22Rv1 (cell line): ENCODE measurements around the gene LDLRAD4.
"Not testable (repeated sequence)": the region's sequence is repeated elsewhere in the genome, so short reads cannot be mapped to it uniquely, and the experiment has no call there.

ENCODE experiments used
- H3K27ac ChIP-seq: fragments of 450-650 bp; 2 replicates; pipeline ENCODE4 v1.5.1; 2017
- CTCF ChIP-seq: fragments of 450-650 bp; IDR thresholded peaks from 2 replicates; pipeline ENCODE4 v1.5.1; 2017; ENCODE audit warnings: mild to moderate bottlenecking
- ZFX ChIP-seq: fragments of 450-650 bp; IDR thresholded peaks from 2 replicates; pipeline ENCODE4 v1.6.1; 2017; ENCODE audit warnings: antibody characterized with exemption, borderline replicate concordance

The LDLRAD4 gene

GRCh38 chr18:13605477-13605876 is 386.9 kb downstream of the LDLRAD4 start:
- TF ChIP-seq CTCF: no peak
- TF ChIP-seq ZFX: no peak
- H3K27ac ChIP-seq: no peak overlapping the region

GRCh38 chr18:13605901-13606300 is 387.3 kb downstream of the LDLRAD4 start:
- no peak overlapping the region for H3K27ac ChIP-seq
- TF ChIP-seq CTCF: no peak
- no peak for TF ChIP-seq ZFX

GRCh38 chr18:13606604-13607254 is 388.2 kb downstream of the LDLRAD4 start:
- no peak overlapping the region for H3K27ac ChIP-seq
- TF ChIP-seq ZFX: no peak
- no peak for TF ChIP-seq CTCF

GRCh38 chr18:13608024-13608562 is 389.5 kb downstream of the LDLRAD4 start:
- not testable (repeated sequence) for H3K27ac ChIP-seq

- TF ChIP-seq ZFX: no peak
- no peak for TF ChIP-seq CTCF
- no peak overlapping the region for H3K27ac ChIP-seq
Observed at GRCh38 chr18:13608791-13609532, 390.4 kb downstream of the LDLRAD4 start.

GRCh38 chr18:13610555-13611141 is 392.1 kb downstream of the LDLRAD4 start:
- H3K27ac ChIP-seq: no peak overlapping the region
- no peak for TF ChIP-seq ZFX
- TF ChIP-seq CTCF: no peak

- TF ChIP-seq CTCF (peak; percentile 18; the same call in 1 of the 2 replicates), ZFX (no peak)
Observed at GRCh38 chr18:13611142-13611600, 392.6 kb downstream of the LDLRAD4 start.

More at GRCh38 chr18:13611142-13611600, 392.6 kb downstream of the LDLRAD4 start:
- no peak overlapping the region for H3K27ac ChIP-seq
